GM10248 (cell line): ENCODE measurements around the gene MYD88.

Source experiments
- CTCF ChIA-PET: fragments of 300-600 bp; sonication (Branson Sonifier 250); formaldehyde crosslinking; extraction: SDS; loops from one replicate; lab custom pipeline; 2021; ENCODE audit warnings: antibody characterized with exemption; lab: Yijun Ruan, JAX
- POLR2A ChIA-PET: fragments of 350-650 bp; sonication (Branson Sonifier 250); formaldehyde crosslinking; extraction: SDS; loops from one replicate; lab custom pipeline; 2020; ENCODE audit warnings: antibody characterized with exemption; lab: Yijun Ruan, JAX
- DNase-seq: peaks from one replicate; pipeline ENCODE4 v3.0.0; 2012; ENCODE audit errors: extremely low spot score
- CTCF ChIP-seq: IDR thresholded peaks from 2 replicates; pipeline ENCODE4 v1.5.1; 2012; ENCODE audit warnings: mild to moderate bottlenecking, low read depth; ENCODE audit errors: extremely low read depth, missing control alignments, control extremely low read depth

Gene MYD88

GRCh38 chr3:38111201-38111600 lies 27.3 kb upstream of the MYD88 start:
- no peak for TF ChIP-seq CTCF
- CTCF ChIA-PET = interaction anchor here (0.8 to 1.4 kb wide), 4 partner anchors 10 to 187 kb away, joined by 3 read pairs; no protein-coding TSS in a partner anchor
- POLR2A ChIA-PET = no interaction called here
- no peak for DNase-seq

- ChIA-PET CTCF (interaction anchor here (1.0 to 1.2 kb wide), 3 partner anchors 10 to 115 kb away, joined by 3 read pairs; no protein-coding TSS in a partner anchor), POLR2A (no interaction called here)
- DNase-seq = no peak
These were observed 26.6 kb upstream of the MYD88 start for GRCh38 chr3:38111696-38112377.

GRCh38 chr3:38112378-38112761 lies 26.1 kb upstream of the MYD88 start:
- ChIA-PET CTCF (interaction anchor here (1.2 kb wide), 1 partner anchor 20 kb away, joined by 3 read pairs; no protein-coding TSS in a partner anchor), POLR2A (no interaction called here)

More at GRCh38 chr3:38111696-38112377, 26.6 kb upstream of the MYD88 start:
- no peak for TF ChIP-seq CTCF

GRCh38 chr3:38114052-38114874 lies 24.2 kb upstream of the MYD88 start:
- DNase-seq = no peak
- TF ChIP-seq CTCF = no peak
- ChIA-PET CTCF (interaction anchor here (1.0 to 1.3 kb wide), 4 partner anchors 23 to 366 kb away, joined by 3 to 4 read pairs (median 3); partner anchors contain the start of gene ACAA1), POLR2A (no interaction called here)

More at GRCh38 chr3:38112378-38112761, 26.1 kb upstream of the MYD88 start:
- no peak for TF ChIP-seq CTCF
- no peak for DNase-seq

GRCh38 chr3:38114875-38115644 lies 23.4 kb upstream of the MYD88 start:
- DNase-seq = no peak
- POLR2A ChIA-PET = no interaction called here
- CTCF ChIA-PET = interaction anchor here (0.9 to 4.8 kb wide), 5 partner anchors 9 to 365 kb away, joined by 3 to 40 read pairs (median 4); partner anchors contain the start of gene ACAA1
- no peak for TF ChIP-seq CTCF
